ENCODE data around the gene NLRP12.

GRCh38 chr19:53826876-53827275 lies 2.8 kb upstream of the NLRP12 start:
- TF ChIP-seq, protein P1, sequence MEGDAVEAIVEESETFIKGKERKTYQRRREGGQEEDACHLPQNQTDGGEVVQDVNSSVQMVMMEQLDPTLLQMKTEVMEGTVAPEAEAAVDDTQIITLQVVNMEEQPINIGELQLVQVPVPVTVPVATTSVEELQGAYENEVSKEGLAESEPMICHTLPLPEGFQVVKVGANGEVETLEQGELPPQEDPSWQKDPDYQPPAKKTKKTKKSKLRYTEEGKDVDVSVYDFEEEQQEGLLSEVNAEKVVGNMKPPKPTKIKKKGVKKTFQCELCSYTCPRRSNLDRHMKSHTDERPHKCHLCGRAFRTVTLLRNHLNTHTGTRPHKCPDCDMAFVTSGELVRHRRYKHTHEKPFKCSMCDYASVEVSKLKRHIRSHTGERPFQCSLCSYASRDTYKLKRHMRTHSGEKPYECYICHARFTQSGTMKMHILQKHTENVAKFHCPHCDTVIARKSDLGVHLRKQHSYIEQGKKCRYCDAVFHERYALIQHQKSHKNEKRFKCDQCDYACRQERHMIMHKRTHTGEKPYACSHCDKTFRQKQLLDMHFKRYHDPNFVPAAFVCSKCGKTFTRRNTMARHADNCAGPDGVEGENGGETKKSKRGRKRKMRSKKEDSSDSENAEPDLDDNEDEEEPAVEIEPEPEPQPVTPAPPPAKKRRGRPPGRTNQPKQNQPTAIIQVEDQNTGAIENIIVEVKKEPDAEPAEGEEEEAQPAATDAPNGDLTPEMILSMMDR (IDR thresholded peaks at IDR 0.05), result no peak
- no peak for TF ChIP-seq POLR2A (IDR thresholded peaks at IDR 0.05)
